Heart left ventricle (tissue), 13 donors: Measurements from ENCODE around the gene ELOVL7.
"Not testable (repeated sequence)": the region's sequence is repeated elsewhere in the genome, so short reads cannot be mapped to it uniquely, and the experiment has no call there.

Source experiments
- CTCF ChIP-seq, 12 donors: fragments of 200-600 bp; sonication (generic) in 4 of 12; IDR thresholded peaks; one replicate each; pipeline versions ENCODE4 v1.5.0 to v1.8.0; 2018 to 2022; ENCODE audit warnings: antibody characterized with exemption in 12 of 12, mild to moderate bottlenecking in 5 of 12
- POLR2A ChIP-seq, 2 donors: fragments of 450-650 bp; IDR thresholded peaks; one replicate each; pipeline ENCODE4 v1.6.1; 2017; ENCODE audit warnings: antibody characterized with exemption in 2 of 2, mild to moderate bottlenecking in 2 of 2, moderate library complexity in 2 of 2
- donor health status: ischemic (EF 13 %, LVEDD 7.1; RV severe dilation, severe dysfunction).
- donor health status: DM: no; HTN: yes; CAD: no.
- donor health status: DM: no; HTN: no; CAD: no.
- donor health status: ischemic (EF 25% LVEDD 6.9; RV normal size, moderate dysfunction).
- donor health status: ischemic (EF 25% LVEDD 5.7; RV mildly dilated, moderate dysfunction).
- donor health status: ischemic (EF 35%, LVEDD 5.7; RV mildly dilated, moderate dysfunction).
- donor health status: nonischemic (EF 11% LVEDD 7.7; RV severe dilation, severe dysfunction).
- donor health status: DM: yes; HTN: yes; CAD: no.
- donor health status: PGD.
- donor health status: ischemic (EF 29% LVEDD 5.4; RV normal size, mild dysfunction).
- donor health status: nonischemic (EF 23%, LVEDD 6.1; RV moderate dilation, normal function).

GRCh38 chr5:60816138-60816537 lies 27.9 kb downstream of the ELOVL7 start:
- TF ChIP-seq CTCF, POLR2A (IDR thresholded peaks at IDR 0.05): not testable (repeated sequence)
